GM18909 (cell line): ENCODE results near the gene ZBTB49.
"Not testable (repeated sequence)": the region's sequence is repeated elsewhere in the genome, so short reads cannot be mapped to it uniquely, and the experiment has no call there.

Experiments
- ATAC-seq: cut with Tn5 transposase; IDR thresholded peaks from one replicate; pipeline ENCODE4 v1.9.1; 2021; ENCODE audit warnings: mild to moderate bottlenecking; ENCODE audit not compliant: unreplicated experiment, poor library complexity

ZBTB49 gene, protein sequence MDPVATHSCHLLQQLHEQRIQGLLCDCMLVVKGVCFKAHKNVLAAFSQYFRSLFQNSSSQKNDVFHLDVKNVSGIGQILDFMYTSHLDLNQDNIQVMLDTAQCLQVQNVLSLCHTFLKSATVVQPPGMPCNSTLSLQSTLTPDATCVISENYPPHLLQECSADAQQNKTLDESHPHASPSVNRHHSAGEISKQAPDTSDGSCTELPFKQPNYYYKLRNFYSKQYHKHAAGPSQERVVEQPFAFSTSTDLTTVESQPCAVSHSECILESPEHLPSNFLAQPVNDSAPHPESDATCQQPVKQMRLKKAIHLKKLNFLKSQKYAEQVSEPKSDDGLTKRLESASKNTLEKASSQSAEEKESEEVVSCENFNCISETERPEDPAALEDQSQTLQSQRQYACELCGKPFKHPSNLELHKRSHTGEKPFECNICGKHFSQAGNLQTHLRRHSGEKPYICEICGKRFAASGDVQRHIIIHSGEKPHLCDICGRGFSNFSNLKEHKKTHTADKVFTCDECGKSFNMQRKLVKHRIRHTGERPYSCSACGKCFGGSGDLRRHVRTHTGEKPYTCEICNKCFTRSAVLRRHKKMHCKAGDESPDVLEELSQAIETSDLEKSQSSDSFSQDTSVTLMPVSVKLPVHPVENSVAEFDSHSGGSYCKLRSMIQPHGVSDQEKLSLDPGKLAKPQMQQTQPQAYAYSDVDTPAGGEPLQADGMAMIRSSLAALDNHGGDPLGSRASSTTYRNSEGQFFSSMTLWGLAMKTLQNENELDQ

DNA sequence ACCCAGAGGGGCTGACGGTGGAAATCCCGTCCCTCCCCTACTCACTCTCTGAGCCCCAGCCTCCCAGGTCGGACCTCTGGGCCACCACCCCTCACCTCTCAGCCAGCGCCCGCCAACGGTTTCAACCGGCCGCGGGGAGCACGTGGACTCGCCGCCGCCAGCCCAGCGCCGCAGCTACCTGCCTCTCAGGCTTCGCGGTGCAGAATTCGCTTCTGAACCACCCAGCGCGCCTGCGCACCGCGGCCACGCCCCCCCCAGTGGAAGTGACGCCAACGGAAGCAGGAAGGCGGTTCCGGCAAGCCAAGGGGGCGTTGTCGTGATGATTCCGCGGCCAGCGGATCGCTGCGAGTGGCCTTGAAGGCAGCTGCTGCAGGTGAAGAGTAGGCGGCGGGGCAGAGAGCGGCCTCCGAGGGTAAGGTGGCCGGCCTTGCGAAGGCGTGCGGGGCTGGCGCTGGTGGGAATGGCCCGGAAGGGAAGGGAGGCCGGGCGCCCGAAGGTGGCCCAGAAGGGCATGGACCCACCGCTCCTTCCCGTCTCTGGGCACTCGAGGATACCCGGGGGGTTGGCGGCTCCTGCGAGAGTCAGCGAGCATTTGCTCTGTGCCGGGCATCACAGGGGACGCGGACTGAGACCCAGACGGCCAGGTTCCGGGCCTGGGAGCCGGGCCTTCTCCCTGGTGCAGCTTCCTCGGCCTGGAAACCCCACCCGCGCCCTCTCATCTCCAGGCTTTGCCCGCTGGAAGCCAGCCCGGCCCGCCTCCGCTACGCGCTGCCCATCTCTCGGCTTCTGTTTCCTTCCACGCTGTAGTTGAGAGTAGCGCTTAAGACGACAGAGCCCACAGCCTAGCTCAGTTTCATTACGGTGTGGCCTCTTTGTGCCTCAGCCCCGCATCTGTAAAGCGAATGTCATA lies at the start of gene ZBTB49, which contains the start of gene LYAR:
TSS of gene ZBTB49 (plus strand) at position 311 of the 910 bp plus-strand sequence. CDS start 9,695 bp downstream, outside the sequence.
TSS of gene LYAR (minus strand) at position 214 of the 910 bp plus-strand sequence. CDS start 6,412 bp downstream, outside the sequence.
- ATAC-seq = peak; percentile 82

DNA sequence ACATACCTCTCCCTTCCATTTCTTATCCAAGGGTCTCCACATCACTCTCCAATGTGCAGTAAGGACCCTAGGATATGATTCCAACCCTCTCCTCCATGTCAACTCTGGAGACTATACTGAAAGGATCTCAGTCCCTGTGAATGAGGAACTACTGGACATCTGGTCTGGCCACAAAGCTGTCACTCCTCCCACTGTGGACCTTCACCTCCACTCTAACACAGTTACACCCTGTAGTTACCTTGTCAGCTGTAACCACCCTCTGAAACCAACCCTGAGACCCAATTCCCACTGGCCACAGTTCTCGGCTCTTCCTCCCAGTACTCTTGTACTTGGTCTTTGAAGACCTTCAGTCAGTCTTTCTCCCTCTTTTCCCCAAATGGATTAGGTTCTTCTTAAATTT lies 44.9 kb upstream of the ZBTB49 start:
- ATAC-seq = no peak

DNA sequence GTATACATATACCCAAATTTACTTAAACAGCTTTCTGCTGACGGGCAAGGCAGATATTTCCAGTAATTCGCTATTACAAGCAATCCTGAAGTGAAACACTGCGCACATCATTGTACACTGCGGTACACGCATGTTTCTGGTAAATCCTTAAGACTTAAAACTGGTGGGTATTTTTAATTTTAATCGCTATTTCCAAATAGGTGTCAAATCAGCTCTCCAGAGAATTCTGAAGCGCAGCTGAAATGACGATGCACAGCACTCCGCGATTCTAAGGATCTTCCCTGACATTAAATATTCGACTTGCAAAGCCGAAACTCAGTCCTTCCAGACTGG lies 42.4 kb upstream of the ZBTB49 start:
- ATAC-seq = peak; percentile 9

DNA sequence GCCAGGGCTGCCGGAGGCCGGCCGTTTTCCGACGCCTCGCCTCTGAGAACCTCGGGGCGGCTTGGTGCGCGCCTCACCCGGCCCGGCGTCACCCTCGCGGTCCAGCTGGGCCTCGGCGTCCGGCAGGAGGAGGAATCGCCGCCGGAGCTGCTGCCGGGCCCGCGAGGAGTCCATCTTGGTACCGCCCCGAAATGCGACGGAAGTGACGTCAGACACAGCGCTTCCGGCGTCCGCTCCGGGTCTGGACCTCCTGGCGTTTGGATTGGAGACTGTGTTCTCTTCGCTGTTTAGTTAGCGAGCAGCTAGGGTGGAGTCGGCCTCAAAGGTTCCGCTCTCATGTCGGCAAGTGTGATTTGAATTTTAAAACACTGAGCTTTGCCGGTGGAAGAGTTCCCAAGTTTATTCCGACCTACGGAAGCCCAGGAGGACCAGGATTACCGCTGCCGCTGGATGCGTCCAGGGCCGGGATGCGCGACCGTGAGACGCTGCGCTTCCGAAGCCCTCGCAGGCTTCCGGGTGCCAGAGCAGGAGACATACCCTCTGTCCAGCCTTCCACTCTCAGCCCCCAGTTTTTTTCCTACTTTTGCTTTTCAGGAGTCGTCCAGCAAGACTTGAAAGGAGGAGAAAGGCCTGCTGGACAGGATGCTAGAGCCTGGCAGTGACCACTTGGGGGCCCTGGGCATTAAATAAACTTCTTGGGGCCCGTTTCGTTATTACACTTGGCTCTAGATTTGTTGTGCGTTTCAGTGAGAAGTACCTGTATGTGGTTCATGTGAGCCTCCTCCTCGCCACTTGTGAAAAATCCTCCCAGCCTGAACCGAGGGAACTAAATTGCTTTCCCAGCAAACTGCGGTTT lies 41.8 kb upstream of the ZBTB49 start, which contains the start of gene TMEM128:
TSS of gene TMEM128 (minus strand) at position 195 of the 856 bp plus-strand sequence. CDS start at position 174, 21 bp downstream.
- peak; percentile 95 for ATAC-seq

DNA sequence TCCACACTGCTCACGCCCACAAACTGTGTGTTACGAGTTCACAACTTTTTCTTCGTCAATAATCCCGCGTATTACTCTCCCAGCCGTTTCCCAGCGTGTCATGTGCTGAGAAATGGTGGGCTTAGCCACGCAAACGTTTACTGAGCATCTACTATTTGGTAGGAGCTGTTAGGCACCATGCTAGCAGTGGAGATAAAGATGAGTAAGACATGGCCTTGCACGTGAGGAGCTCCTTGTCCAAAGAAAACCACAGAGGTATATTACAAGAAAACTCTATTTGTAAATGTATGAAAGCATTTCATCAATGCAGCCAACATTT lies 41.2 kb upstream of the ZBTB49 start:
- no peak for ATAC-seq

DNA sequence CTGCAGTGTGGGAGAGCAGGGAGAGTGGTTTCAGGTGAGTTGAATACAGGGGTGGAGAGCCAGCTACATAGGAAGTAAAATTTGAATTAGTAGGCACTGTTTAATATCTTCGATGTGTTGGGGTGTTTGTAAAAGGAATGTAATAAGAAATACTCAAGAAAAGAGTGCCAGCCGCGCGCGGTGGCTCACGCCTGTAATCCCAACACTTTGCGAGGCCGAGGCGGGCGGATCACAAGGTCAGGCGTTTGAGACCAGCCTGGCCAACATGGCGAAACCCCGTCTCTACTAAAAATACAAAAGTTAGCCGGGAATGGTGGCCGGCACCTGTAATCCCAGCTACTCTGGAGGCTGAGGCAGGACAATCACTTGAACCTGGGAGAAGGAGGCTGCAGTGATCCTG lies 40.7 kb upstream of the ZBTB49 start:
- ATAC-seq = not testable (repeated sequence)

DNA sequence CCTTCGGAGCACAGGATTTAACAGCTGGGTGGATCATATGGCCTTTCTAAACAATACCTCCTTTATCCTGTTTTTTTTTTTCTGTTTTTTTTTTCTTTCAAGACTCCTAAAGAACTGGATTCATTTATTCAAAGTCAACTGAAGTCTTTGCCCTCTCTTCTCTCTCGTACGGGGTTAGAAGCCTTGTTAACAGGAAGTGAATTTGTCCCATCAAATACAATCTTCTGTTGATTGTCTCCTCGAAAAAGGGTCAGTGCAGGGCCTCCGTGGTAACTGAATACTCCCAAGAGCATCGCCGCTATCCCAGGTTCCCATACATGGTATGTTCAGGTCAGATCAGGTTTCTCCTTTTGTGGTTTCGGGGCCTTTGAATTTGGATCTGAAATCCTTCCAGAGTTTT lies 40.2 kb upstream of the ZBTB49 start:
- ATAC-seq = no peak

DNA sequence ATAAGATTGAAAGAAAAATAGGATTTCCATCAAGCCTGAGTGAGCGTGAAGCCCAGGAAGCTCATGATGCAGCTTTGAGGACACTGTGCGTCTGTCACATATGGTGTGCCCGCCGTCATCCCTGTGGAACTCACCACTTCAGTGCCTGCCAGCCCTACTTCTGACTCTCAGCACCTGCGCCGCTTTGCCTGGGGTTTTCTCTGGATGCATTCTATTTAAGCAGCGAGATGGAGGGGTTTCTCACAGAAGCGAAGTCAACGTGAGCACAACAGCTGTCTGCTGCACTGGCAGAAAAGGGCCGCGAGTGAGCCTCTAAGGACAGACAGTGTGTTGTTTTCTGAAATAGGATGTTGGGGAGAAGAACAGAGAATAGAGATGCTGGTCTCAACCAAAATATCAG lies 35.9 kb upstream of the ZBTB49 start:
- no peak for ATAC-seq

DNA sequence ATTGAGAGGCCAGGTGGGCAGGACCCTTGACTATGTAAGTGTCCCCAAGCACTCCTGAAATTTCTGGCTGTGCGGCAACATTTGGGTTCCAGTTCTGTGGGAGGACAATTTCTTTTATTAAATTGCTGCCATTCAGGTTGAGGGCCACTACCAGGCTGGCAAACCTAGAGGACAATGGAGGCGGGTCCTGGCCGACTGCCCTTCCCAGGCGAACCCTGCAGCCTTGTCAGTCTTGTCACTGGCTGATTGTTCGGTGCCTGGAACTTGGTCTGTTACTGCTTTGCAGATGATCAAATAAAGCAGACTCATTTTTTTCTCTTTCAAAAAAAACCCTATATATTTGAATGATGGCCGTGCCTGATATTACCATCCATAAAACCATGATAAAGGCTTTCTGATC lies 35.4 kb upstream of the ZBTB49 start:
- no peak for ATAC-seq

DNA sequence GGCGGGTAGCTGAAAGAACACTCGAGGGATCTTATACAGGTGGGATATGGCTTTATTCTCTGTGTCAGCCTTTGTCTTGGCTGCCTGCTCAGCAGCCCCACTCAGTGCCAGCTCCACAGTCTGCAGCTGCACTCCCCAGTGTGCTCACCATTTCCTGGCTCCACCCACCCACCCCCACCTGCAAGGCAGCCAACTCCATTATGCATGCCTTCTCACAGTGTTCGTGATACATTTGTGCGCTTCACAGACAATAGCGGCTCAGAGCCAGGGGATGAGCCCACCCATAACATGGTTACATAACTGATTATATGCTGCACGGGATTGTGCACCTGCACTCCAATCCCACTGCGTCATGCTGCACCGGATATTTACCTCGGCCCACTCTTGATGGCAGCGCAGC lies 33.3 kb upstream of the ZBTB49 start:
- no peak for ATAC-seq

DNA sequence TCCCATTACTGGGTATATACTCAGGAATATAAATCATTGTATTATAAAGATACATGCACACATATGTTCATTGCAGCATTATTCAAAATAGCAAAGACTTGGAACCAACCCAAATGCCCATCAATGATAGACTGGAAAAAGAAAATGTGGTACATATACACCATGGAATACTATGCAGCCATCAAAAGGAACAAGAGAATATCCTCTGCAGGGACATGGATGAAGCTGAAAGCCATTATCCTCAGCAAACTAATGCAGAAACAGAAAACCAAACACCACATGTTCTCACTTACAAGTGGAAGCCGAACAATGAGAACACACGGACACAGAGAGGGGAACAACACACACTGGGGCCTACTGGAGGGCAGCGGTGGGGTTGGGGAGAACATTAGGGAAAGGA lies 32.3 kb upstream of the ZBTB49 start:
- not testable (repeated sequence) for ATAC-seq

DNA sequence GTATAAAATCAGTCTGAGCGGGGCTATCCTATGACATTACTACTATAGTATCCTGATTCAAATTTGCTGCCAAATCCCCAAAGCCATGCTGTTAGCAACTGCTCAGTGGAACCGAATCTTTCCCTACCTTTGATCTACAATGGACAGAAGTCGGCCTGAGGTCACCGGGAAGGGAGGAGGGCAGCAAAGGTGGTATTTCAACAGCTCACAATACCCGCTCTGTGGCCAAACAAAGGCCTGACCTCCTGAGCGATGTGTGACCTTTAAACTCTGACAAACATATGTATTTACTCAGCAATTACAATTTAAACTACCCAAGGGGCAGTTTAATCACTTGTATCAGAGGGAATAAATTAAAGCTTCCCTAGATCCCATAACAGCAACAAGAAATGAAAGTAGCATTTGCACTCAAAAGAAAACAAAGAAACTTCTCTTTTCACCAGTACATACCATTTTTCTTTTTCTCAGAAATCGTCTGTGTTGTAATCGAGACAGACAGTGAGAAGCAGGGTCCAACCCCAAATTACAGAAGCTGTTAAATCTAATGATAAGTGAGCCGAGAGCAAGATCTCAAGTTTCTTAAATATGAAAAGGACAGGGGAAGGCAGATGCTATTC lies 30.5 kb upstream of the ZBTB49 start:
- ATAC-seq = no peak

DNA sequence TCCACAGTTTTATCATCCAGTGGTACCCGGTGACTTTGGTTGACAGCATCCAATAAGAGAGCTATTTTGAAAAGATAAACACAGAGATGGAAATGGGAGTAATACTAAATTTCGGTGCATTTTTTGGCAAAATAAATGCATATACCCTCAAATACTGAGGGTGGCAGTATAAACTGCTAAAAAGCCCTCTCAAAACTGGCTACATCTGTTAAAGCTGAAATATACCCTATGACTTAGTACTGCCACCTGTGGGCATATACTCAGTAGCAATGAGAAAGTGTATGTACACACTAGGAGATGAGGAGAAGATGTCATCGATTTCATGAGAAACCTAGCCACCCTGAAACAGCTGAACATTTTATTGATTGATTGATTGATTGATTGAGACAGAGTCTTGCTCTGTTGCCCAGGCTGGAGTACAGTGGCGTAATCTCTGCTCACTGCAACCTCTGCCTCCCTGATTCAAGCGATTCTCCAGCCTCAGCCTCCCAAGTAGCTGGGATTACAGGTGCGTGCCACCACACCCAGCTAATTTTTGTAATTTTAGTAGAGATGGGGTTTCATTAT lies 29.8 kb upstream of the ZBTB49 start:
- ATAC-seq = no peak

DNA sequence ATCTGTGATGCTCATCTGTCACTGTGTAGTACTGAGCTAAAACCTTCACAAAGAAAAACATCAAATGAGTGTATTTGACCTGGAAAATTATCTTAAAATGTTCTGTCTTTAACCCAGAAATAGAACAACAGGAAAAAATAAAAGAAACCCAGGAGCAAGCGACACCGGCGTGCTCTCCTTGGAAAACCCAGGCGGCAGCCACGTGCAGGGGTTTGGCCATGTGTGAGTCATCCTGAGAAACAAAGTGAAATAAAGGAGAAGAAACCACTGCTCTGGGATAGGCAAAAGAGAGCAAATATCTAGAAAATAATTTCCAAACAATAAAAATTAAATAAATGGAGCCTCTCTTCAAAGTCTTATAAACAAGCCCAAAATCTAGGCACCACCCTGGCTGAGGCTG lies 22.1 kb upstream of the ZBTB49 start:
- no peak for ATAC-seq

DNA sequence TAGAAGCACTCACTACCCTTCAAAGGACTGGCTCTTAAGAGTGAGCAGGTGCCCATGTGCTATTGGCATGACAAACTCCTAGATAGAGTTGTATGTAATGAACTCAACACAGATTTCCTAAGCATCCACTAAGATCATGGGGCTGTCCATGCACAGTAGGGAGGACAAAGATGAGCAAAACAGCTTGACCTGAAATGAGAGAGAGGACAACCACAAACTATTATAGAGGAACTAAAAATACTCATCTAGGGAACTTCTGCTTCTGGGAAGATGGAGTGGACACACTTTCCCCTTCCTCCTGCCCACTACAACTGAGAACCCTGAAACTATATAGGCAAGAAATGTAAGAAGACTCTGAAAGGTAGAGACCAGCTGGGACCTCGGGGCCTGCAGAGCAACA lies 21.3 kb upstream of the ZBTB49 start:
- no peak for ATAC-seq

DNA sequence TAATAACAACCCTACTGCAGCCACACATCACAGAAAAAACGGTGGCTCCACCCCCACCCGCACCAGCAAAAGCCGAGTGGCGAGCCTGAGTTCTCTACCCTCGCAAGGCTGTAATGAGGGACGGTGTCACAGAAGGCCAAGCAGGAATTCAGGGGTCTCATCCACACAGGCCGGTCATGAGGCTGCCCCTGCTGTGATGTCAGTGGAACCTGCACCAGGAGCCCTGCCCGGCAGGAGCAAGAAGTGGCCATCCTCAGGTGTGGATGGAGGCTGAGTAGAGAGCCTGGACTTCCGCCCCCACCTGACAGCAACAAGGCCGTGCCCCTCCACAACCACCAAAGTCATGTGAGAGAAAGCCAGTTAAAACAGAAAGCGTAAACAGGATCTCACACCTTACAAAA lies 20.7 kb upstream of the ZBTB49 start:
- ATAC-seq = no peak

DNA sequence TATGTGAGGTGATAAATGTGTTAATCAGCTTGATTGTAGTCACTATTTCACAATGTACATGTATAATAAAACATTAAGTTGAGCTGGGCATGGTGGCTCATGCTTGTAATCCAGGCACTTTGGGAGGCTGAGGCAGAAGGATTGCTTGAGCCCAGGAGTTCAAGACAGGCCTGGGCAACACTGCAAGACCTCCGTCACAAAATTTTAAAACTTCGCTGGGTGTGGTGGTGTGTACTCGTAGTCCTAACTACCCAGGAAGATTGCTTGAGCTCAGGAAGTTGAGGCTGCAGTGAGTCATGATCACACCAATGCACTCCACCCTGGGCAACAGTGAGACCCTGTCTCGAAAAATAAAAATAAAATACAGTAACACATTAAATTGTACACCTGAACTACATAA lies 20.2 kb upstream of the ZBTB49 start:
- no peak for ATAC-seq

DNA sequence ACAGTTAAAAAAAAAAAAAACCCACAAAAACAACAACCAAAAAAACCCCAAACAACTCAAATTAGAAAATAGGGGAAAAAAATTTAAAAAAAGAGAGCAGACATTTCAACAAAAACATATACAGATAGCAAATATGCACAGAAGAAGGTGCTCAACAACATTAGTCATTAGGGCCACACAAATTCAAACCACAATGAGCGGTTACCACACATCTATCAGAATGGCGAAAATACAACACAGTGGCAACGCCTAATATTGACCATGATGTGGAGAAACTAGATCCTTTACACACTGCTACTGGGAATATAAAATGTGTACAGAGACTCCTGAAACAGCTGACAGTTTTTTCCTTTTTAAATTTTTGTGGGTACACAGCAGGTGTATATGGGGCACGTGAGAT lies 19.5 kb upstream of the ZBTB49 start:
- ATAC-seq = no peak

DNA sequence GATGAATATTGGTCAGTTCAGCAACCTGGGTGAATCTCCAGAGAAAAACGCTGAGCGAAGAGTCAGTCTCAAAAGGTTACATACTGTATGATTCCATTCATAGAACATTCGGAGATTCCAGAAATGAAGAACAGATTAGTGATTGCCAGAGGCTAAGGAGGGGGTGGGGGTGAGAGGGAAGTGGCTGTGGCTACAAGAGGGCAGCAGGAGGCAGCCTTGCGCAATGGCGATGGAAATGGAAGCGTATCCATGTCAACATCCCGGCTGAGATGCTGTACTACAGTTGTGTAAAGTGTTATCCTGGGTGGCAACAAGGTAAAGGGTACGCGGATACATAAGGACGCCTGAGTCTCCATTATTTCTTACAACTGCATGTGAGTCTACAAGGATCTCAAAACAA lies 18.1 kb upstream of the ZBTB49 start:
- no peak for ATAC-seq
